ENCODE measurements around the gene ZNF609.

DNA sequence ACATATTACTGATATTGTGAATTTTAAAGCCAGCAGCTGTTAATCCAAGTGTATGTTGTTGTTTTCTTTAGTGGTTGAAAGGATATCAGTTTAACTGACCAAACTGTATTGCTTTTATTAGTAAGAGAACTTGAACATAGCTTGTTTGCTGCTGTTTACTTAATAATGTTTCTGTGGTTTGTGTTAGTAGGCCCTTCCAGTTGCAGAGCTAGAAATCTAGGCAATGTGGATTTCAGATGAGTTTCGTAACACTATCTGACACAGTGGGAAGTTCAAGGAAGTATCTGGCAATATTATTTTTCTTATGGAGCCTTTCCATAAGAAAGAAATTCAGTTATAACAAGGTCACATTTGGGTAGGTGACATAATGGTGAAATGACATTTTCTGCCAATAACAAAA, 18.5 kb downstream of the ZNF609 start:
- TF ChIP-seq ZNF274 (IDR thresholded peaks at IDR 0.05; ENCODE audit: low read depth, low read length) (no peak), YY1 (IDR thresholded peaks at IDR 0.05; ENCODE audit: insufficient read depth, insufficient read length) (no peak)
